ENCODE data around the gene KIF3B.

The KIF3B gene

DNA sequence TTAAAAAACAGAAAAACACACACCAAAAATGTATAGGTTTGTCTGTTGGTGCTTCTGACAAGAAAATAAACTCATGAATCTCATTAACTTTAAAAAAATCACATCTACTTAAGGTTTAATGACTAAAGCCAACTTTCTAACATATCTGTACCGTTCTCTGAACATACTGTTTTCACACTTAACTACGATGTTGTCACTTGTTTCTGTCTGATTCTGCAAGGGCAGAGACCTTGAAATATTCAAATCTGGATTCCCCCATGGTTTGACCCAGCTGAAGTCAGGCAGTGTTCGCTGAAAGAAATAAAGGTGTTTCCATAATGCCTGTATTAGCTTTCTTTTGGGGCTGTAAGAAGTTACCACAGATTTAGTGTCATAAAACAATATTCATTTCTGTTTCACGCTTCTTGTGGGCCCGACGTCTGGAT is 78.0 kb downstream of the KIF3B start:
- TF ChIP-seq, protein P1, sequence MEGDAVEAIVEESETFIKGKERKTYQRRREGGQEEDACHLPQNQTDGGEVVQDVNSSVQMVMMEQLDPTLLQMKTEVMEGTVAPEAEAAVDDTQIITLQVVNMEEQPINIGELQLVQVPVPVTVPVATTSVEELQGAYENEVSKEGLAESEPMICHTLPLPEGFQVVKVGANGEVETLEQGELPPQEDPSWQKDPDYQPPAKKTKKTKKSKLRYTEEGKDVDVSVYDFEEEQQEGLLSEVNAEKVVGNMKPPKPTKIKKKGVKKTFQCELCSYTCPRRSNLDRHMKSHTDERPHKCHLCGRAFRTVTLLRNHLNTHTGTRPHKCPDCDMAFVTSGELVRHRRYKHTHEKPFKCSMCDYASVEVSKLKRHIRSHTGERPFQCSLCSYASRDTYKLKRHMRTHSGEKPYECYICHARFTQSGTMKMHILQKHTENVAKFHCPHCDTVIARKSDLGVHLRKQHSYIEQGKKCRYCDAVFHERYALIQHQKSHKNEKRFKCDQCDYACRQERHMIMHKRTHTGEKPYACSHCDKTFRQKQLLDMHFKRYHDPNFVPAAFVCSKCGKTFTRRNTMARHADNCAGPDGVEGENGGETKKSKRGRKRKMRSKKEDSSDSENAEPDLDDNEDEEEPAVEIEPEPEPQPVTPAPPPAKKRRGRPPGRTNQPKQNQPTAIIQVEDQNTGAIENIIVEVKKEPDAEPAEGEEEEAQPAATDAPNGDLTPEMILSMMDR (IDR thresholded peaks at IDR 0.05): no peak

DNA sequence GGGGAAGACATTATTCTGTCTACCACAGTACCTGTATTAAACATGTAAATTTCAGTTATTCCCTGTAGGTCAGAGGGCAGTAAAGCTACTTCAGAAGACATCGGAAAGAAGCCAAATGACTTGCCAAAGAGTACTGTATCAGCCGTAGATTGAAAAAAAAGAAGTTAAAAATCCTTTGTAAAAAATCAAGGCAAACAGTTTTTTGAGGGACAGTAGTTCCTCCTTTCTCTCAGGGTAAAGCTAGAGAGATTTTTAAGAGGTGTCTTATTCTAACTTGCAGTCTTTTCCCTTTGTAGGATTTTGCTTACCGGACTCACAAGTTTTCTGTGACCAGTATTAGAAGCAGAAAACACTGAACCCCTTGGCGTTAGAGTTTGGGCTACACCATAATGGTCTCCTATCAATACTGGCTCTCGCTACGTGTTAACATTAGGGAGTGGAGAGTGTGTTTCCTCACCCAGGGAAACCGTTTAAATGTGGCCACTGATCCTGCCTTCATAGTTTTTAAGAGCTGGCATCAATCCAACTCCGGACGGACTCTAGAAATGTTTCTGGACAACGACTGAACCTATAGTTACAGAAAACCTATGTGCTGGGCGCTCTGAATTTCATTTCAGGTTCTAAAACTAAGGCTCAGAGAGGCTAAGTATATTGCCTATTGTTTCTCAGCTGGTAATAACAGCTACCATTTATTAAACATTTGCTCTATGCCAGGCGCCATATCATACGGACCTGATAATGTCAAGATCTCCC is 79.3 kb downstream of the KIF3B start:
- TF ChIP-seq, protein P1 (IDR thresholded peaks at IDR 0.05): no peak

DNA sequence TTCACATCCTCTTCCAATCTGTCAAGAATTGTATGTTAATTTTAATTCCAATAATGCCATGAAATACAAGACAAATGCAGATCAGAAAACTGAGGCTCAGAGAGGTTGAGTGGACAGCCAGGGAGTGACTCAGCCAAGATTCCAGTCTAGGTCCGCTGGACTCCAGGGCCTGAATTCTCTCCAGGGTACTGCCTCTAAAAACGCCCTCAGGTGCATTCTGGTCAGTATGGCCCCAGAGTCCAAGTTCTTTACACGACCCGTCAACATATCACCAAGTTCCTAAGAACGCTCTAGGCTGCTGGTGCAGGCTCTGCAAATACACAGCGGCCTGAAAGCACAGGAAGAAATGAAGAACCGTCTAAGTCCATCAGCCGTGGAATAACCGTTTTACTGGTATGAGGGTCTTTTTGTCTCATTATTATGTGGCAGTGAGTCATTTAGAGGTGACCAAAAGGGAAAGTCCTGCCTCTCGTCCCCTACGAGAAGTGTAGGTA is 80.0 kb downstream of the KIF3B start:
- TF ChIP-seq, protein P1 (IDR thresholded peaks at IDR 0.05): no peak

DNA sequence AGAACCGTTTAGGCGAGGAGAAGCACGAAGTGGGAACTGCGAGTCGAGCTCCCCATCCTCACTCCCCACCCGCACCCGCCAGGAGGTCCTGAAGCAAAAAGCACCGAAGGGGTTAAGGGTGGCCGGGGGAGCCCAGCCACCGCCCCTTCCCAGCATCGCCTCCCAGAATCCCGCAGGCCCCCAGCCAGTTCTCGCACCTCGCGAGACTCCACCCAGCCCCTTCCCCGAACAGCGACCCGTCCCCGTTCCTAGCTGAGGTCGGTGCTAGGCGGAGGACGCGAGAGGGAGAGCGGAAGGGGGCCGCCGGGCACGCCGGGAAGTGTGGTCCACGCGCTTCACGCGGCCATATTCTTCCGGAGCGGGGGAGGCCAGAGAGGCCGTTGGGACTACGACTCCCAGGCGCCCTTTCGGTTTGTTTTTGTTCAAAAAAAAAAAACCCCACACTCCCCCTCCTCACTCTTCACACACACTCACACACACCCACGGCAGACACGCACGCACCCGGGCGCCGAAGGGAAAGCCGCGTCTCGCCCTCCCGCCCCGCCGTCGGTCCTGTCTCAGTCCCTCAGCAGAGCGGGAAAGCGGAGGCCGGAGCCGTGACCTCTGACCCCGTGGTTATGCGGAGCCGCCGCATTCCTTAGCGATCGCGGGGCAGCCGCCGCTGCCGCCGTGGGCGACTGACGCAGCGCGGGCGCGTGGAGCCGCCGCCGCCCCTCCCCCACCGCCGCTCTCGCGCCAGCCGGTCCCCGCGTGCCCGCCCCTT is 80.6 kb downstream of the KIF3B start, which contains the start of gene ASXL1:
Gene ASXL1 (plus strand): TSS at position 463 of the 763 bp plus-strand sequence. CDS start 445 bp downstream, outside the sequence.
- TF ChIP-seq, protein P1 (IDR thresholded peaks at IDR 0.05): no peak

DNA sequence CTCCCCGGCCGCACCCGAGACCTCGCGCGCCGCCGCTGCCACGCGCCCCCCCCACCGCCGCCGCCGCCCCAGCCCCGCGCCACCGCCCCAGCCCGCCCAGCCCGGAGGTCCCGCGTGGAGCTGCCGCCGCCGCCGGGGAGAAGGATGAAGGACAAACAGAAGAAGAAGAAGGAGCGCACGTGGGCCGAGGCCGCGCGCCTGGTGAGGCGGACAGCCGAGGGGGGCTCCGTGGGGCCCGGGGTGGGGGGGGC is 81.1 kb downstream of the KIF3B start:
- TF ChIP-seq, protein P1 (IDR thresholded peaks at IDR 0.05): no peak

DNA sequence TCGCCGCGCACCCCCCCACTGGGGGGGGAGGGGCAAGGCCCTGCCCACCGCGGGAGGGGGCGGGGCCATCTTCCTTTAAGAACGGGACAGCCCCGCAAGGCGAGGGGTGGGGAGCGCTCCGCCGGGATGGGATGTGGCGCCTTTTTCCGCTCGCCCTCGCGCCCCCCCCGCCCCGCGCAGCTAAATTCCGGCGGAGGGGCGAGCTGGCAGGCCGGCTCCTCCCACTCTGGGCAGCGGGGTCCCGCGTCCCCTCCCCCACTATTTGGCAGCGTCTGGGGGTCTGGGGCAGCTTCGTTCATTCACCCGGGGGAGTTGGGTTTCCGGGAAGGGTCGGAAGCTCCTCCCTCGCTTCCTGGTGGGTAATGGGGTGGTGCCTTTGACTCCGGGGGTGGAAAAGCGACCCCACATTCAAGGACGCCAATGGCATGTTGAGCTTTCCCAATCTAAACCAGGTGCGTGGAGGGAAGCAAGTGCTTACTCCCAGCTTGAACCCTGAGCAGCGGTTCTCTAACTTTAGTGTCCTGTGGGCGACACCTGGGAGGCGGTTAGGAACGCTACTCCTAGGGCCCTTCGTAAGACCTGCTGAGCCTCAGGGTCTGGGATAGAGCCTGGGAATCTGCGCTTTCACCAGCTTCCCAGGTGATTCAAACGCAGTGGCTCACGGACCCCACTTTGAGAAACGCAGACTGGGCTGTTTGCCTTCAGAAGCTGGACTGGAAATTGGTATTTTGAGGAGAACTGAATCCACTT is 81.6 kb downstream of the KIF3B start:
- TF ChIP-seq, protein P1 (IDR thresholded peaks at IDR 0.05): no peak

DNA sequence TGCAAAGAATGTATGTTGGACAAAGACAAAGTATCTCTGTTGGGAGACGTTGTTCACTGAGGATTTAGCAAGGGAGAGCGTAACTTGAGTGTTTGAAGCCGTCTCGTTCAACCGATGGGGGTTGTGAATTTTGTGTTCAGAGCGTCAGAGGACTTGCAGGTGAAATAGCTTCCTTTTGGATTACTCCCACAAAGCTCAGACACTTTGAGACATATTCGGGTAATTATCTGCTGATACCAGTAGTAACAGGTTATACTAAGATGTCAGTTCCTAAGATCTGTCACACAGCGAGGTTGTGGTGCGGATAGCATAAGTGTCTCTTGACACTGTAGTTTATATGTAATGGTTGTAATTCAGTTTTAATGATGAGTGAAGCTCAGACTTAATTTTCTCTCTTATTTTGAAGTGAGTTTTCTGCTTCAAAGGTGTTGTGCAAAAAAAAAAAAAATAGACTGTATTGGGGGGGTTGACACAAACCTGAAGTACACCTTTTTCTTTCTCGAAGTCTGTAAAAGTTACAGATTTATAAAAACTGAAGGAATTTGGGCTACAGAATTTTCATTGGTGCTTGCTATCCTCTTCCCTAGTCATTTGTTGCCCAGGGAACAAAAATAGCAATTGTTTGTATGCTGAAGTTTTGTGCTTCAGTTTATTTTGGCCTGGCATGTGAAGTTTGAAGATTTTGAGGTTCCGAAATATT is 82.3 kb downstream of the KIF3B start:
- TF ChIP-seq, protein P1 (IDR thresholded peaks at IDR 0.05): no peak
